Colonic mucosa (tissue), 4 donors: ENCODE results near the gene ZNF263. TPM values are rescaled to one million over a fixed set of nuclear protein-coding genes. Genes with fewer than 3 reads are reported as not detected.

Experiments
- DNase-seq: peaks from one replicate; pipeline ENCODE4 v3.0.0-alpha.2; 2020
- H3K27ac ChIP-seq: fragments of 200-600 bp; one replicate; pipeline ENCODE4 v1.8.0; 2021
- H3K27me3 ChIP-seq: fragments of 200-600 bp; one replicate; pipeline ENCODE4 v1.8.0; 2021
- H3K36me3 ChIP-seq: fragments of 200-600 bp; one replicate; pipeline ENCODE4 v1.8.0; 2021
- H3K4me1 ChIP-seq: fragments of 200-600 bp; one replicate; pipeline ENCODE4 v1.8.0; 2021; ENCODE audit warnings: mild to moderate bottlenecking
- H3K4me3 ChIP-seq: fragments of 200-600 bp; one replicate; pipeline ENCODE4 v1.8.0; 2021
- H3K9ac ChIP-seq, 2 donors: one replicate each; pipeline ENCODE4 v1.7.0; 2013; ENCODE audit warnings: control low read depth in 2 of 2, low read depth in 2 of 2, low read length in 2 of 2
- H3K9me3 ChIP-seq: fragments of 200-600 bp; one replicate; pipeline ENCODE4 v1.8.0; 2021
- CTCF ChIP-seq: fragments of 200-600 bp; IDR thresholded peaks from one replicate; pipeline ENCODE4 v1.8.0; 2022; ENCODE audit warnings: antibody characterized with exemption, mild to moderate bottlenecking
- intact Hi-C: fragments of 100-400 bp; cut with DNase I; formaldehyde crosslinking; loops from one replicate; pipeline ENCODE4 v1.14.1; 2022
- total RNA-seq, 2 donors: library from RNA; stranded (reverse); fragmentation: NEBNext Ultra II Directional in 1 of 2; extraction: Animal tissue kit (Norgen Biotek cat#: 25700) in 1 of 2; gene quantifications; one replicate each; pipeline ENCODE4 v1.2.1, GENCODE V29; 2021
- donor health status: healthy.
- donor health status: DM: no; HTN: no; CAD: no.
- donor health status: DM: no; HTN: no; CAD: no.

The ZNF263 gene
- total RNA-seq, 2 donors from 2014 or later, result 19.5 to 27.2 TPM

- peaks cover 9% of the 10 kb centered on the region for H3K9me3 ChIP-seq
- intact Hi-C loops, result loop anchor here (10.0 kb wide), 1 partner anchor 67 kb away; no protein-coding TSS in a partner anchor
- H3K27ac ChIP-seq, result no peak overlapping the region
- no peak overlapping the region for H3K9ac ChIP-seq
- no peaks in the 10 kb centered on the region for H3K4me1 ChIP-seq
- H3K36me3 ChIP-seq, result peaks cover 6% of the 10 kb centered on the region
- no peaks in the 10 kb centered on the region for H3K27me3 ChIP-seq
- H3K4me3 ChIP-seq, result no peak overlapping the region
- no peak for DNase-seq
- no peak for TF ChIP-seq CTCF
Observed at GRCh38 chr16:3317315-3317999, 34.2 kb downstream of the ZNF263 start.

GRCh38 chr16:3321816-3322215, 38.5 kb downstream of the ZNF263 start:
- Histone ChIP-seq H3K27me3 (no peaks in the 10 kb centered on the region), H3K9me3 (peaks cover 4% of the 10 kb centered on the region), H3K36me3 (no peaks in the 10 kb centered on the region), H3K9ac (no peak overlapping the region), H3K27ac (no peak overlapping the region), H3K4me3 (no peak overlapping the region), H3K4me1 (no peaks in the 10 kb centered on the region)
- DNase-seq, result no peak
- intact Hi-C loops, result no loop called here
- no peak for TF ChIP-seq CTCF

GRCh38 chr16:3327514-3327913, 44.2 kb downstream of the ZNF263 start:
- intact Hi-C loops, result no loop called here
- Histone ChIP-seq H3K9ac (no peak overlapping the region), H3K4me1 (no peaks in the 10 kb centered on the region), H3K36me3 (no peaks in the 10 kb centered on the region), H3K4me3 (no peak overlapping the region), H3K27ac (no peak overlapping the region), H3K9me3 (no peaks in the 10 kb centered on the region), H3K27me3 (no peaks in the 10 kb centered on the region)
- no peak for TF ChIP-seq CTCF
- no peak for DNase-seq

- H3K4me1 ChIP-seq, result no peaks in the 10 kb centered on the region
- H3K27ac ChIP-seq, result no peak overlapping the region
- intact Hi-C loops, result no loop called here
- no peak for TF ChIP-seq CTCF
- H3K27me3 ChIP-seq, result no peaks in the 10 kb centered on the region
- no peak overlapping the region for H3K9ac ChIP-seq
- no peaks in the 10 kb centered on the region for H3K9me3 ChIP-seq
- no peaks in the 10 kb centered on the region for H3K36me3 ChIP-seq
- DNase-seq, result no peak
- H3K4me3 ChIP-seq, result no peak overlapping the region
Observed at GRCh38 chr16:3328104-3328503, 44.8 kb downstream of the ZNF263 start.

- DNase-seq, result peak; percentile 68
- no peak overlapping the region for H3K27ac ChIP-seq
- no peak overlapping the region for H3K9ac ChIP-seq
- no peaks in the 10 kb centered on the region for H3K27me3 ChIP-seq
- no peaks in the 10 kb centered on the region for H3K4me1 ChIP-seq
- no peaks in the 10 kb centered on the region for H3K9me3 ChIP-seq
- H3K4me3 ChIP-seq, result no peak overlapping the region
- no peak for TF ChIP-seq CTCF
- H3K36me3 ChIP-seq, result no peaks in the 10 kb centered on the region
- intact Hi-C loops, result no loop called here
Observed at GRCh38 chr16:3328643-3329042, 45.4 kb downstream of the ZNF263 start.

Other genes starting within 250 kb of the ZNF263 start
- 10 to 100 TPM; 56.6 to 83.9 TPM for gene BICDL2, start 246.5 kb upstream of the ZNF263 start, total RNA-seq
- under 1 TPM; 0.44 to 0.88 TPM for gene MMP25, start 236.9 kb upstream of the ZNF263 start, total RNA-seq
- gene IL32, start 217.9 kb upstream of the ZNF263 start, total RNA-seq, result 100 to 1,000 TPM; 256 to 329 TPM
- under 1 TPM in 1 of 2 donors, not detected in 1; 0.86 TPM for gene ZSCAN10, start 184.2 kb upstream of the ZNF263 start, total RNA-seq
- gene ZNF205, start 170.9 kb upstream of the ZNF263 start, total RNA-seq, result 10 to 100 TPM in 1 of 2 donors, 1 to 10 TPM in 1; 9.9 to 10.5 TPM
- 10 to 100 TPM; 12.4 to 20.4 TPM for gene ZNF213, start 148.5 kb upstream of the ZNF263 start, total RNA-seq
- not detected for gene OR1F1, start 95.3 kb upstream of the ZNF263 start, total RNA-seq
- 1 to 10 TPM; 7.1 to 7.2 TPM for gene ZNF200, start 48.3 kb upstream of the ZNF263 start, total RNA-seq
- gene MEFV, start 26.9 kb upstream of the ZNF263 start, total RNA-seq, result 1 to 10 TPM in 1 of 2 donors, under 1 TPM in 1; 0.57 to 1.1 TPM
- 1 to 10 TPM; 2.1 to 3.1 TPM for gene TIGD7, start 21.9 kb downstream of the ZNF263 start, total RNA-seq
- gene ZNF75A, start 22.0 kb downstream of the ZNF263 start, total RNA-seq, result 10 to 100 TPM; 14.2 to 20.5 TPM
- not detected for gene OR2C1, start 72.4 kb downstream of the ZNF263 start, total RNA-seq
- 1 to 10 TPM; 7.2 to 7.5 TPM for gene ZSCAN32, start 117.5 kb downstream of the ZNF263 start, total RNA-seq
- gene ZNF174, start 117.7 kb downstream of the ZNF263 start, total RNA-seq, result 1 to 10 TPM; 6.7 to 6.8 TPM
- gene ZNF597, start 160.0 kb downstream of the ZNF263 start, total RNA-seq, result 1 to 10 TPM; 1.4 to 1.7 TPM
- gene NAA60, start 160.2 kb downstream of the ZNF263 start, total RNA-seq, result 10 to 100 TPM; 56.8 to 68.6 TPM
- gene C16orf90, start 212.0 kb downstream of the ZNF263 start, total RNA-seq, result not detected
- gene CLUAP1, start 217.5 kb downstream of the ZNF263 start, total RNA-seq, result 10 to 100 TPM in 1 of 2 donors, 1 to 10 TPM in 1; 7.9 to 10.8 TPM